HEK293 (cell line): ENCODE measurements around the gene LMO1.

Experiments used
- CTCF ChIA-PET: fragments of 350-600 bp; formaldehyde crosslinking; extraction: SDS; loops from one replicate; lab custom pipeline; 2021; ENCODE audit warnings: antibody characterized with exemption; lab: Yijun Ruan, JAX
- POLR2A ChIA-PET: fragments of 300-600 bp; formaldehyde crosslinking; extraction: SDS; loops from one replicate; lab custom pipeline; 2020; ENCODE audit warnings: antibody characterized with exemption, inconsistent platforms; lab: Yijun Ruan, JAX
- H3K27ac ChIP-seq: fragments of 200-500 bp; sonication (Bioruptor generic); 2 replicates; pipeline ENCODE4 v1.5.1; 2014; ENCODE audit warnings: low read depth, low read length, control low read depth, inconsistent platforms; ENCODE audit errors: extremely low read depth
- H3K36me3 ChIP-seq, 2 experiments: fragments of 200-500 bp in 1 of 2; sonication (Bioruptor generic) in 1 of 2; 1 replicate in 1 of 2; 2 replicates in 1 of 2; pipeline ENCODE4 v1.5.1; 2014 to 2017; ENCODE audit warnings: inconsistent platforms in 2 of 2, low read length in 2 of 2; ENCODE audit not compliant: control insufficient read depth in 2 of 2, insufficient read depth in 1 of 2
- H3K4me1 ChIP-seq: fragments of 200-500 bp; sonication (Bioruptor generic); 2 replicates; pipeline ENCODE4 v1.5.1; 2014; ENCODE audit warnings: mild to moderate bottlenecking, low read length, inconsistent platforms; ENCODE audit not compliant: control insufficient read depth, insufficient read depth
- H3K4me3 ChIP-seq: 2 replicates; pipeline ENCODE4 v1.5.1; 2011; ENCODE audit warnings: low read depth, mild to moderate bottlenecking, control low read depth, low read length, moderate library complexity
- H3K9me3 ChIP-seq: fragments of 200-500 bp; sonication (Bioruptor generic); 2 replicates; pipeline ENCODE4 v1.5.1; 2014; ENCODE audit warnings: low read depth, low read length, inconsistent platforms; ENCODE audit not compliant: control insufficient read depth, insufficient read depth
- GLIS2 ChIP-seq: fragments of 450-650 bp; formaldehyde crosslinking; IDR thresholded peaks from 2 replicates; pipeline ENCODE4 v1.5.1; 2016; ENCODE audit warnings: missing biosample characterization, missing genetic modification characterization
- KLF16 ChIP-seq: fragments of 450-650 bp; formaldehyde crosslinking; IDR thresholded peaks from 2 replicates; pipeline ENCODE4 v1.5.1; 2017; ENCODE audit warnings: missing biosample characterization, missing genetic modification characterization
- MYNN ChIP-seq: fragments of 450-650 bp; formaldehyde crosslinking; IDR thresholded peaks from 2 replicates; pipeline ENCODE4 v1.5.1; 2016; ENCODE audit warnings: missing biosample characterization, missing genetic modification characterization, borderline replicate concordance
- OVOL3 ChIP-seq: fragments of 450-650 bp; formaldehyde crosslinking; IDR thresholded peaks from 2 replicates; pipeline ENCODE4 v1.5.1; 2016; ENCODE audit warnings: missing biosample characterization, missing genetic modification characterization
- TCF7L2 ChIP-seq: IDR thresholded peaks from 2 replicates; pipeline ENCODE4 v1.6.1; 2011; ENCODE audit warnings: low read depth, mild to moderate bottlenecking, inconsistent platforms, low read length, moderate library complexity, borderline replicate concordance
- YY2 ChIP-seq: fragments of 450-650 bp; formaldehyde crosslinking; IDR thresholded peaks from 2 replicates; pipeline ENCODE4 v1.5.1; 2016; ENCODE audit warnings: missing biosample characterization, missing genetic modification characterization
- ZEB2 ChIP-seq: fragments of 450-650 bp; formaldehyde crosslinking; IDR thresholded peaks from 2 replicates; pipeline ENCODE4 v1.5.1; 2016; ENCODE audit warnings: missing biosample characterization, missing genetic modification characterization
- ZNF121 ChIP-seq: fragments of 450-650 bp; formaldehyde crosslinking; IDR thresholded peaks from 2 replicates; pipeline ENCODE4 v1.5.1; 2016; ENCODE audit warnings: missing biosample characterization, missing genetic modification characterization
- ZNF146 ChIP-seq: fragments of 450-650 bp; formaldehyde crosslinking; IDR thresholded peaks from 2 replicates; pipeline ENCODE4 v1.5.1; 2016; ENCODE audit warnings: missing biosample characterization, missing genetic modification characterization
- ZNF302 ChIP-seq: fragments of 450-650 bp; formaldehyde crosslinking; IDR thresholded peaks from 2 replicates; pipeline ENCODE4 v1.5.1; 2016; ENCODE audit warnings: missing biosample characterization, missing genetic modification characterization, low read depth
- ZNF324 ChIP-seq: fragments of 450-650 bp; formaldehyde crosslinking; IDR thresholded peaks from 2 replicates; pipeline ENCODE4 v1.5.1; 2016; ENCODE audit warnings: missing biosample characterization, missing genetic modification characterization
- ZNF335 ChIP-seq: fragments of 450-650 bp; formaldehyde crosslinking; conservative IDR thresholded peaks from 2 replicates; pipeline ENCODE4 v1.5.1; 2016; ENCODE audit warnings: missing biosample characterization, missing genetic modification characterization
- ZNF571 ChIP-seq: fragments of 450-650 bp; formaldehyde crosslinking; IDR thresholded peaks from 2 replicates; pipeline ENCODE4 v1.5.0; 2017; ENCODE audit warnings: missing biosample characterization, missing genetic modification characterization
- ZNF677 ChIP-seq: fragments of 450-650 bp; IDR thresholded peaks from 2 replicates; pipeline ENCODE4 v1.5.0; 2018; ENCODE audit warnings: missing biosample characterization, mild to moderate bottlenecking, missing genetic modification characterization, moderate library complexity
- TF ChIP-seq, protein P1 (sequence below): fragments of 450-650 bp; formaldehyde crosslinking; IDR thresholded peaks from 2 replicates; pipeline ENCODE4 v1.5.1; 2017; ENCODE audit warnings: missing biosample characterization, missing genetic modification characterization
- TF ChIP-seq, protein P2 (sequence below): sonication (generic); formaldehyde crosslinking; IDR thresholded peaks from 2 replicates; pipeline ENCODE4 v1.8.1; 2022; ENCODE audit warnings: mild to moderate bottlenecking, moderate library complexity, missing genetic modification reagents
- TF ChIP-seq, protein P3 (sequence below): fragments of 450-650 bp; formaldehyde crosslinking; IDR thresholded peaks from 2 replicates; pipeline ENCODE4 v1.5.1; 2016; ENCODE audit warnings: missing biosample characterization, missing genetic modification characterization
- TF ChIP-seq, protein P4 (sequence below): fragments of 450-650 bp; formaldehyde crosslinking; IDR thresholded peaks from 2 replicates; pipeline ENCODE4 v1.5.1; 2016; ENCODE audit warnings: missing biosample characterization, missing genetic modification characterization
- TF ChIP-seq, protein P5 (sequence below): fragments of 450-650 bp; formaldehyde crosslinking; IDR thresholded peaks from 2 replicates; pipeline ENCODE4 v1.5.1; 2016; ENCODE audit warnings: missing biosample characterization, missing genetic modification characterization

The LMO1 gene

DNA sequence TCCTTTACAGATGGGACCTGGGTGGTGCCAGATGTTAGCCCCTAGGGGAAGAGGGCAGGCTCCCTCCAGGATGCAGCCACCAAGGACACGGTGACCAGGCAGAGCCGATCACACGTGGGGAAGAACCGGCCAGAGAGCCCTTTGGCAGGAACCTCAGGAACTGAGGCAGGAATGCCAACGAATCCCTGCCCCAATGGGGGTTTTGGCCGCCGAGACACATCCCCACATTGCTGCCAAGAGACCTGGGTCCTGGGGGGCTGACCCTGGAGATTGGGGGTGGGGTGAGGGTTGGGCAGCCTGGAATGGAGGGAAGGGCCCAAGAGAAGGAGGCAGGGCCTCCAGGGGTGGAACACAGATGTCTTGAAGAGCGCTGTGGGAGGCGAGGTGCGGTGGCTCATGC is 28.7 kb upstream of the LMO1 start (continued):
- no peak for TF ChIP-seq ZNF335 (tag by site-specific recombination)
- TF ChIP-seq, protein P1, sequence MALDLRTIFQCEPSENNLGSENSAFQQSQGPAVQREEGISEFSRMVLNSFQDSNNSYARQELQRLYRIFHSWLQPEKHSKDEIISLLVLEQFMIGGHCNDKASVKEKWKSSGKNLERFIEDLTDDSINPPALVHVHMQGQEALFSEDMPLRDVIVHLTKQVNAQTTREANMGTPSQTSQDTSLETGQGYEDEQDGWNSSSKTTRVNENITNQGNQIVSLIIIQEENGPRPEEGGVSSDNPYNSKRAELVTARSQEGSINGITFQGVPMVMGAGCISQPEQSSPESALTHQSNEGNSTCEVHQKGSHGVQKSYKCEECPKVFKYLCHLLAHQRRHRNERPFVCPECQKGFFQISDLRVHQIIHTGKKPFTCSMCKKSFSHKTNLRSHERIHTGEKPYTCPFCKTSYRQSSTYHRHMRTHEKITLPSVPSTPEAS, result no peak

DNA sequence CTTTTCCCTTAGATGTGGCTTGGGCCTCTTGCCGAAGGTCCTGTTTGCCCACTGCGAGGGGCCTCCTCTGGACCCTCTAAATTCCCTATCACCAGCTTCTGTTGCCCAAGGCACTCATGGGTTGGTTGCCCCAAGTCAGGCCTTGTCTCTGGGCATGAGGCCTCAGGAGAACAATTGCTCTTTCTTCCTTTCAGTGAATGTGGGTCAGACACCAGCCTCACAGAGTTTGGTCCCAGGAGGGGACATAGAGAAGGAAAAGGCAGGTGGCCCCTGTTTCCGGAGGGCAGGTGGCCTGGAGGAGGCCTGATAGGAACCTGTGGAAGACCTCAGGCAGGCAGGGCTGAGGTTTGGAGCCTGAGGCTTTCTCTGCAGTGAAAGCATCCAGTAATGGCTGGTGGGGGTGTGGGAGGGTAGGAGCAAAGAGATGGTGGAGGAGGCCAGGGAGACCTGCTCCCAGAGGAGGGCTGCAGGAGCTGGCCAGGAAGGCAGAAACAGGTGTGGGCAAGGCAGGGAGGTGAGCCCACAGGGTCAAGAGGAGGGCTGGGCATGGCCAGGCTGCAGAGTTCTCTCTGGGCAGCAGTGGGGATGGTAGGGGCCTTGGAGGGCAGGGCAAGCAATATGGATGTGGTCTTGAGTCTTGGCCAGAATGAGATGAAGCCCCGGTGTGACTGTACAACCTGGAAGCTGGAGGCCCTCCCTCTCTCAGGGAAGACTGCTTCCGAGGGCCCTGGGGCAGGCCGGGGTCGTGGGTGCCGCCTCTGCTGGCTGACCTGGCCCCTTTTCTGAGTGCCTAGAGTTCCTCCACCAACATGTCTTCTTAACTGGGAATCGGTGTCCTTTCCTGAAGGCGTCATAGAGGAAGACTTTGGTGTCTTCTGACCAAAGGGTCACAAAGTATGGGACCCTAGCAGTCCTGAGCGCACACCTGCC is 28.0 kb upstream of the LMO1 start:
- TF ChIP-seq GLIS2 (tag by site-specific recombination), result no peak
- no peak for TF ChIP-seq ZNF324
- TF ChIP-seq, protein P2, sequence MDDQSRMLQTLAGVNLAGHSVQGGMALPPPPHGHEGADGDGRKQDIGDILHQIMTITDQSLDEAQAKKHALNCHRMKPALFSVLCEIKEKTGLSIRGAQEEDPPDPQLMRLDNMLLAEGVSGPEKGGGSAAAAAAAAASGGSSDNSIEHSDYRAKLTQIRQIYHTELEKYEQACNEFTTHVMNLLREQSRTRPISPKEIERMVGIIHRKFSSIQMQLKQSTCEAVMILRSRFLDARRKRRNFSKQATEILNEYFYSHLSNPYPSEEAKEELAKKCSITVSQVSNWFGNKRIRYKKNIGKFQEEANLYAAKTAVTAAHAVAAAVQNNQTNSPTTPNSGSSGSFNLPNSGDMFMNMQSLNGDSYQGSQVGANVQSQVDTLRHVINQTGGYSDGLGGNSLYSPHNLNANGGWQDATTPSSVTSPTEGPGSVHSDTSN (CRISPR knock-in tag), result no peak
- TF ChIP-seq OVOL3 (tag by site-specific recombination), result no peak
- TF ChIP-seq KLF16 (tag by site-specific recombination), result no peak
- TF ChIP-seq, protein P3, sequence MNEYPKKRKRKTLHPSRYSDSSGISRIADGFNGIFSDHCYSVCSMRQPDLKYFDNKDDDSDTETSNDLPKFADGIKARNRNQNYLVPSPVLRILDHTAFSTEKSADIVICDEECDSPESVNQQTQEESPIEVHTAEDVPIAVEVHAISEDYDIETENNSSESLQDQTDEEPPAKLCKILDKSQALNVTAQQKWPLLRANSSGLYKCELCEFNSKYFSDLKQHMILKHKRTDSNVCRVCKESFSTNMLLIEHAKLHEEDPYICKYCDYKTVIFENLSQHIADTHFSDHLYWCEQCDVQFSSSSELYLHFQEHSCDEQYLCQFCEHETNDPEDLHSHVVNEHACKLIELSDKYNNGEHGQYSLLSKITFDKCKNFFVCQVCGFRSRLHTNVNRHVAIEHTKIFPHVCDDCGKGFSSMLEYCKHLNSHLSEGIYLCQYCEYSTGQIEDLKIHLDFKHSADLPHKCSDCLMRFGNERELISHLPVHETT, result no peak
- TF ChIP-seq, protein P4, sequence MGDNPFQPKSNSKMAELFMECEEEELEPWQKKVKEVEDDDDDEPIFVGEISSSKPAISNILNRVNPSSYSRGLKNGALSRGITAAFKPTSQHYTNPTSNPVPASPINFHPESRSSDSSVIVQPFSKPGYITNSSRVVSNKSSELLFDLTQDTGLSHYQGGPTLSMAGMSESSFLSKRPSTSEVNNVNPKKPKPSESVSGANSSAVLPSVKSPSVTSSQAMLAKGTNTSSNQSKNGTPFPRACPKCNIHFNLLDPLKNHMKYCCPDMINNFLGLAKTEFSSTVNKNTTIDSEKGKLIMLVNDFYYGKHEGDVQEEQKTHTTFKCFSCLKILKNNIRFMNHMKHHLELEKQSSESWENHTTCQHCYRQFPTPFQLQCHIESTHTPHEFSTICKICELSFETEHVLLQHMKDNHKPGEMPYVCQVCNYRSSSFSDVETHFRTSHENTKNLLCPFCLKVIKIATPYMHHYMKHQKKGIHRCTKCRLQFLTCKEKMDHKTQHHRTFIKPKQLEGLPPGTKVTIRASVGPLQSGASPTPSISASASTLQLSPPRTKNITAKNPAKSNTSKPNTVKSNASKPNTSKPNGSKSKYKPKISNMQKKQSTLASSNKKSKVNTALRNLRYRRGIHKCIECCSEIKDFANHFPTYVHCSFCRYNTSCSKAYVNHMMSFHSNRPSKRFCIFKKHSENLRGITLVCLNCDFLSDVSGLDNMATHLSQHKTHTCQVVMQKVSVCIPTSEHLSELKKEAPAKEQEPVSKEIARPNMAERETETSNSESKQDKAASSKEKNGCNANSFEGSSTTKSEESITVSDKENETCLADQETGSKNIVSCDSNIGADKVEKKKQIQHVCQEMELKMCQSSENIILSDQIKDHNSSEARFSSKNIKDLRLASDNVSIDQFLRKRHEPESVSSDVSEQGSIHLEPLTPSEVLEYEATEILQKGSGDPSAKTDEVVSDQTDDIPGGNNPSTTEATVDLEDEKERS (tag by site-specific recombination), result no peak
- no peak for TF ChIP-seq ZNF121
- TF ChIP-seq, protein P5, sequence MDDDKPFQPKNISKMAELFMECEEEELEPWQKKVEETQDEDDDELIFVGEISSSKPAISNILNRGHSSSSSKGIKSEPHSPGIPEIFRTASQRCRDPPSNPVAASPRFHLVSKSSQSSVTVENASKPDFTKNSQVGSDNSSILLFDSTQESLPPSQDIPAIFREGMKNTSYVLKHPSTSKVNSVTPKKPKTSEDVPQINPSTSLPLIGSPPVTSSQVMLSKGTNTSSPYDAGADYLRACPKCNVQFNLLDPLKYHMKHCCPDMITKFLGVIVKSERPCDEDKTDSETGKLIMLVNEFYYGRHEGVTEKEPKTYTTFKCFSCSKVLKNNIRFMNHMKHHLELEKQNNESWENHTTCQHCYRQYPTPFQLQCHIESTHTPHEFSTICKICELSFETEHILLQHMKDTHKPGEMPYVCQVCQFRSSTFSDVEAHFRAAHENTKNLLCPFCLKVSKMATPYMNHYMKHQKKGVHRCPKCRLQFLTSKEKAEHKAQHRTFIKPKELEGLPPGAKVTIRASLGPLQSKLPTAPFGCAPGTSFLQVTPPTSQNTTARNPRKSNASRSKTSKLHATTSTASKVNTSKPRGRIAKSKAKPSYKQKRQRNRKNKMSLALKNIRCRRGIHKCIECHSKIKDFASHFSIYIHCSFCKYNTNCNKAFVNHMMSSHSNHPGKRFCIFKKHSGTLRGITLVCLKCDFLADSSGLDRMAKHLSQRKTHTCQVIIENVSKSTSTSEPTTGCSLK (tag by site-specific recombination), result no peak
- TF ChIP-seq TCF7L2, result no peak
- no peak for TF ChIP-seq ZNF571 (tag by site-specific recombination)
- no peak for TF ChIP-seq ZNF677 (tag by site-specific recombination)
- no peak for TF ChIP-seq YY2
- TF ChIP-seq ZNF146 (tag by site-specific recombination), result no peak
- TF ChIP-seq ZNF302, result no peak
- TF ChIP-seq MYNN, result no peak
- TF ChIP-seq ZEB2 (tag by site-specific recombination), result no peak
- Histone ChIP-seq H3K36me3 (no peaks in the 10 kb centered on the region), H3K4me1 (no peaks in the 10 kb centered on the region), H3K9me3 (no peaks in the 10 kb centered on the region), H3K27ac (no peak overlapping the region), H3K4me3 (no peak overlapping the region)
- POLR2A ChIA-PET, result no interaction called here
- CTCF ChIA-PET, result no interaction called here
